Measurements from ENCODE around the gene TTC39C.
"Not testable (repeated sequence)": the region's sequence is repeated elsewhere in the genome, so short reads cannot be mapped to it uniquely, and the experiment has no call there.

The TTC39C gene

DNA sequence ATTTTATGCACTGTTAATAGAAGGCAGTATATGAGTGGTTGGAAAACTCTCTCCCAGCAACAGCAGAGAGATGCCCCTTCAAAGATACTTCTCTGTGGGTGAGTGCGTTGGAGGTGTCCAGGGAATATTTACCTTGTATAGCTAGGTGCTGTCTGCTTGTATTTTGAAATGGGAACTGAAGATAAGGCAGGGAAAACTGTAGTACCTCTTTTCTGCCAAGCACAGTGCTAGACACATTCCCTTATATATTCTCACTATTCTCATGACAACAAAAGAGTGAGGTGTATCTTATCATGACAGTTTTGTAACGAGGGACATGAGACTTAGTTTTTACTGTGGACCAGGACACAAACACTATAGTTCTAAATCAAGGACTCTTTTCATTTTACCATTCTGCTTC, 2.1 kb downstream of the TTC39C start:
- no peak for DNase-seq (ENCODE audit: low read depth, low spot score)

DNA sequence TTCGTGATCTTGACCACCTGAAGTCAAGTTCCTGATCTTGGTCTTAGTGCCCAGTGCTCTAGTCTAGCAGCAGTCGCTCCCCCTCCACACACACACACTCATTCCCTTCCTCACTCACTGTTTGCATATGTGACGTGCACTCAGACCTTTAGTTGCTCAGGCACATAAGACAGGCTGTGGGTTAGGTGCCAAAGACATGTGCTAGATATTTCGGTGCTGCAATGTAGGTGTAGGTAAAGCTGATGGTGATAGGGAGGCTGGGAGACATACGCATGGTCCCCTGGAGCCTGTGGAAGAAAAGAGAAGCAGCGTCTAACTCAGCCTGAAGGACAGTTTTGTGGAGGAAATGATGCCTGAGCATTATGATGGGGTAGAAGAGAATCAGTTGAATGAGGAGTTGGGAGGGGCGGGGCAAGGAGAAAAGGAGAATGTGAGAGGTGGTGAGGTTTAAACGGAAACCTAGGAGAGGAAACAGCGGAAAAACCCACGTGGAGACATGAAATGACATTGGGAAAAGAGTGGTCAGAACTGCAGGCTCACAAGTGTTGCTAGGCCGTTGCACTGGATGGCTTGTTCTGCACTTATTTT, 3.8 kb downstream of the TTC39C start:
- no peak for DNase-seq (ENCODE audit: low read depth, low spot score)

DNA sequence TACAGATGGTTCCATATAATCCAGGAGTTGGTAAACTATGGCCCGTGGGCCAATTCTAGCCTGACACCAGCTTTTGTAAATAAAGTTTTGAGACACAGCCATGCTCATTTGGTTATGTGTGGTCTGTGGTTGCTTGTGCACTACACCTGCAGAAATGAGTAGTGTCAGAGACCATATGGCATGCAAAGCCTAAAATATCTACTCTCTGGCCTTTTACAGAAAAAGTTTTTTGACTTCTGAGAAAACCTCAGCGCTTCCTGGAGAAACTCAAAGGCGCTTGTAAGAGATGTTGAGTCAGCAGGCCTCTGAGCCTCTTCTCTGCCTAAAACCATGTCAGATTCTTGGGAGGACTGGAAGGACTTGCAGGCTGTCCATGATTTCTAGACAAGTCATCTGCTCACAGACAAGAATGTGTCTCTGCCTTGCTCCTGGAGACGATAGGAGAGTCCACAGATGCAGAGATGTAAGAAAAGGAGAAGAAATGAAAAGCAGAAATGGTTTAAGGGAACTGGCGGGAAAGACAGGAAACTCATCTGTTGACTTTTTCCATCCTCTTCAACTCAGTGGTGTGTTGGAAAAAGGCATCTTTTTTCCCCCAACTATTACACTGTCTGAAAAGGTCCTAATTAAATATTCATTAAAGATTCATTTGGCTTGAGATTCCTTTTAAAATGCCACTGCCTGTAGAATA, 5.2 kb downstream of the TTC39C start:
- DNase-seq (ENCODE audit: low read depth, low spot score) = no peak

DNA sequence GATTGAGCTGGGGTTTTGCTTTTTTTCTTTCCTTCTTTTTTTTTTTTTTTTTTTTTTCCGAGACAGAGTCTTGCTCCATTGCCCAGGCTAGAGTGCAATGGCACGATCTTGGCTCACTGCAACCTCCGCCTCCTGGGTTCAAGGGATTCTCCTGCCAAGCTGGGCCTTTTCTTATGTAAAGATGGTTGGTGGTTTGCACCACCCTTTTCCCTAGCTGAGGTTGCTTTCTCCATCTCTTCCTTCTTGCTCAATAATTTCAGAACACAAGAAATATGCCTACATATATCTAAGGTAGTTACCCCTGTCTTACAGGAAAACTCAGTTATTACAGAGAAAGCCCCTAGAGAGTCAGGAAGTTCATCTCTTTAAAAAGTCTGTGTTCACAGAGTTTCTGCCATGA, 7.0 kb downstream of the TTC39C start:
- no peak for DNase-seq (ENCODE audit: low read depth, low spot score)

DNA sequence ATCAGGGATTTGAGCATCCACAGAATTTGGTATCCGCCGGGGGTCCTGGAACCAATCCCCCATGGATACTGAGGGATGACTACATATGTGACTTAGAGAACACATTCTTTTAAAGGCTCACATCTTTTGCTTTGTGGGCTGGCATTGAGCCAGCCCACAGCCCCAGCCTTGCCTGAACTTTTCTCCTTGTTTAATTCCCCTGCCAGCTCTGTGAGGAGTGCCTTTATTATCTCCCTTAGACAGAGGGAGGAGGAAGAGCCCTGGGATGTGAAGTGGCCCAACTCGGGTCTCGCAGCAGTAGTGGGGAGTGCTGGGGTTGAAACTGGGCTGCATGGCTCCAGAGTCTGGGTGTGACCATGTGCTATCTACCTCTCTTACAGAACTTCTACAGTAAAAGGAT, 7.6 kb downstream of the TTC39C start:
- DNase-seq (ENCODE audit: low read depth, low spot score) = no peak

DNA sequence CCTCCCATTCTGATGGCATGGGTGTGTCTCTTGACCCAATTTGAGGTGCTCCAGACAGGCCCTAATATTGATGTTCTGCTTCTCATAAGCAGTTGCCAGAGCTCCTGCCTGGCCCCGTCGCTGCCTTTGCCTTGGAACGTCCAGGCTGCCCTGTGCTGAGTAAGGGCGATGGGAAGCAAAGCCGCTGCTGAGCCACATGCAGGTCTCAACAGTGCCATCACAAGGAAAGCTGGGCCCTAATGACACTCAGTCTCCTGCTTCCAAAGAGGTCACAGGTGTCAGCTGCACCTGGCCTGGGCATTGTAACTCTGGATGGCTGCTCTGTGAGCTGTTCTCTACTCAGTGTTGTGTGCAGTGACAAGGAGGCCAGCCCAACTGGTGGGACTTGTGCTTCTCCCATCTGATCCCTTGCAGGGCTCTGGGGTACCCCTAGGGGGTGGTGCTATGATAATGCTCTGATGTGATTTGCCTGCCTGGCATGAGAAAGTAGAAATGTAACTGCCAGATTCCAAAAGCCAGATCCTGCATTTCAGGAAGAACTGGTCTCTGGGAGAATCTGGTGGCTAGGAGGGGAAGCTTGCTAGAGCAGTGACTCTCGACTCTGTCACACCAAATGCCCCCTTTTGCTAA, 8.7 kb downstream of the TTC39C start:
- peak; percentile 50 for DNase-seq (ENCODE audit: low read depth, low spot score)

DNA sequence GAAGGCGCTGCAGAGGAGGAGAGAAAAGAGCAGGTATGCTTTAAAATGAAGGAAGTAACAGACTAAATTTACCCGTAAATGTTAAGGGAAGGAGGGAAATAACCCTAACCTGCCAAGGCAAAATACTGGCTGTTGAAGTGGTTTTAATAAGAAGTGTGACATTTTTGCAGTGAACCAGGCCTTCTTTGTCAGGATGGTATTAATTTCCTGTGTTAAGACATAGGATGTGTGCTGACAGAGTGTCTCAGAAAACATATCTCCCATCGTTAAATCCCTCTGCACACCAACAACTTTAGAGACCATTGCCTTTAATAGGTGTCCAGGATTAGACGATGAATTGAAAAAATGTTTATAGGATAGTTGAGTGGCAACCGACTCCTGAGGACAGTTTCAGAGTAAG, 9.9 kb downstream of the TTC39C start:
- no peak for DNase-seq (ENCODE audit: low read depth, low spot score)

DNA sequence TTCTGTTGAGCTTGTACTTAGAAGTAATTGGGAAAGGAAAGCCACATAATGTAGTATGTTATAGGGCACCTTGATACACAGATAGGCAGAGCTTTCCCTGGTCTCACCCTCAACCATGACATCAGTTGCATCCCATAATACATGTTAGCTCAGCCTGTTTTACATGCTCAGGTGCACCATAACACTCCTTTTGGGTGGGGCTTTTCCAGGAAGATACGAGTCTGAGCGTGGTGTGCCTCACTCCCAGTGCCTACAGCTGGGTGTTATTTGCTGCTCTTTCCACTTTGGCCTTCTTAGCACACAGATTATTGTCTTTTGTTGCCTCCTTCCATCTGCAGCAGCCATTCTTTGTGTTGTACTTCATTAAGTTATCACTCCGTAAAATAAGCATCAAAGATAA, 11.9 kb downstream of the TTC39C start:
- DNase-seq (ENCODE audit: low read depth, low spot score) = no peak

DNA sequence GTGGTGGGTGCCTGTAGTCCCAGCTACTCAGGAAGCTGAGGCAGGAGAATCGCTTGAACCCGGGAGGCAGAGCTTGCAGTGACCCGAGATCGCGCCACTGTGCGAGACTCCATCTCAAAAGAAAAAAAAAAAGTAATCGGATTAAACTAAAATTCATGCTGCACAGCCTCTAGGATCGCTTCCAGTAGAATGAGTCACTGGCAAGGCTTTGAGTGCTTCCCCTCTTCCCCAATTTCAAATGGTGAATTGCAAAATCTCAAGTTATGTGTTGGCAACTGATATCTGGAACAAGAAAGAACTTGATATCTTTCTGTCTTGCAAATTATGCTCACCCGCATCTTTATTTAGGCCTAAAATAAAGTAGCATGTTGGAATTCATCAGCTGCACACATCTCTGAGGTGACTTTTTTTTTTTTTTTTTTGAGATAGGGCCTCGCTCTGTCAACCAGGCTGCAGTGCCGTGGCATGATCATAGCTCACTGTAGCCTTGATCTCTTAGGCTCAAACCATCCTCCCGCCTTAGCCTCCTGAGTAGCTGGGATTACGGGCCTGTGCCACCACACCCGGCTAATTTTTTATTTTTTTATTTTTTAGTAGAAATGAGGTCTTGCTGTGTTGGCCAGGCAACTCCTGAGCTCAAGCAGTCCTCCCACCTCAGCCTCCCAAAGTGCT, 12.7 kb downstream of the TTC39C start:
- no peak for DNase-seq (ENCODE audit: low read depth, low spot score)

DNA sequence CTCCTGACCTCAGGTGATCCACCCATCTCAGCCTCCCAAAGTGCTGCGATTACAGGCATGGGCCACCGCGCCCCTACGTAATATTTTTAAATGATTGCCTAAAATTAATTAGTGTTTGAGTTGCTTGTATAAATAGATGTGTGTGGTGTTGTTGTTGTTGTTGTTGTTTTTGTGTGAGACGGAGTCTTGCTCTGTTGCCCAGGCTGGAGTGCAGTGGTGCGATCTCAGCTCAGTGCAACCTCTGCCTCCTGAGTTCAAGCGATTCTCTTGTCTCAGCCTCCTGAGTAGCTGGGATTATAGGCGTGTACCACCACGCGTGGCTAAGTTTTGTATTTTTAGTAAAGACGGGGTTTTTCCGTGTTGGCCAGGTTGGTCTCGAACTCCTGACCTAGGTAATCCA, 14.4 kb downstream of the TTC39C start:
- DNase-seq (ENCODE audit: low read depth, low spot score) = not testable (repeated sequence)

DNA sequence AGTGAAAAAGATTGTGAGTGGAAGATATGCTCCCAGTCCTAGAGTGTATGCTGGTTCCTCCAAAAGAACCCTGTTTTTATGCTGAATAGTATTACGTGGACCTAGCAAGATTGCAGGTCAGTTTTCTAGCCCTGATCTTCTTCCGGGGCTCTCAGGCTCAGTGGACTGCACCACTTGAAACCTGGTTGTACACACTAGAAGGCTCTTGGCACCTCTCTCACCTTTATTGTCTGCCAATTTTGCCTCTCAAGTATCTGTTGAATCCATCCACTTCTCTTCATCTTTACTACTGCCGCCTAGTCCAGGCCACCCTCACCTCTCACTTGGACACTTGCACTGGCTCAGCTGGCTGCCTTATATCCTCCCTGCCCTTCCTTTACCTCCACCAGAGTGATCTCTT, 16.8 kb downstream of the TTC39C start:
- no peak for DNase-seq (ENCODE audit: low read depth, low spot score)

DNA sequence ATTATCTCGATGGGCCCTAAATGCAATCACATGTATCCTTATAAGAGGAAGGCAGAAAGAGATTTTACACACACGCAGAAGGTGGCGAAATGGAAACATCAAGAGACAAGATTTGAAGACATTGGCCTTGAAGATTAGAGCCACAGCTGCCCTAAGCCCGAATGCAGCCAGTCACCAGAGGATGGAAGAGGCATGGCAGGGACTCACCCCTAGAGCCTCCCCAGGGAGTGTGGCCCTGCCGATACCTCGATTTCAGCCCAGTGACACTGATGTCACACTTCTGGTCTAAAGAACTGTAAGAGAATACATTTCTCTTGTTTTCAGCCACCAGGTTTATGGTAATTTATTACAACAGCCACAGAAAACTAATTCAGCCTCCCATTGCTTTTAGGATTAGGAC, 17.4 kb downstream of the TTC39C start:
- DNase-seq (ENCODE audit: low read depth, low spot score) = no peak

DNA sequence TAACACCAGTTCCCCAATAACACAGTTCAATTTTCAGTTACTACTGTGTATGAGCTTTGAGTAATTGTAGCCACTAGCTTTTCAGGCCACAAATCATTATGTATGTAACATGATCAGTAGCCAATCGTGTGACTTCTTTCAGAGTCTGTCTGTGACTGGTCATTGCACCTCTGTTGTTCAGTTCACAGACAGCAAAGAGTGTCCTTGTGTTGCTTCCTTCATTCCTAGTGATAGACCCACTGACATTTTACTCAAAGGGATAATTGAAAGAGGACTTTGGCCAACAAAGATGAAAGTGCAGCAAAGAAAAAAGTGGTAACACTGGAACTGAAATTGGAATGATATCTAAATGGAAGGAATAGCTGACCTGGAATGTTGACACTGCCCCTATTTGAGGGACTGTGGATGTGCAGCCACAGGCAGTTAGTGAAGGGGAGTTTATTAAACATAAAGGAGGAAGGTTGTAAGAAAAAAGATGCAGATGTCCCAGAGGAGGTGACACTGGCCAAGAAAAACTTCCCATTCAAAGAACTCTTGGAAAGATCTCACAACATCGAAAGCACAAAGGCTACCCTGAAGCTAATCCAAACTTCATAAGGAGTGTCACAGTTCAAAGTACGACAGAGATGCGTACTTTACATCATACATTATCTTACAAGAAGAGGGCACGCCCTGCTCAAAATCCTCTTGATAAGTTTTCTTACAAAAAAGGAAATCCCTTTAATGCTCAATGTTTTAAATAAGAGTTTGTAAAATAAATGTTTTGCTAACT, 19.3 kb downstream of the TTC39C start:
- DNase-seq (ENCODE audit: low read depth, low spot score) = no peak

DNA sequence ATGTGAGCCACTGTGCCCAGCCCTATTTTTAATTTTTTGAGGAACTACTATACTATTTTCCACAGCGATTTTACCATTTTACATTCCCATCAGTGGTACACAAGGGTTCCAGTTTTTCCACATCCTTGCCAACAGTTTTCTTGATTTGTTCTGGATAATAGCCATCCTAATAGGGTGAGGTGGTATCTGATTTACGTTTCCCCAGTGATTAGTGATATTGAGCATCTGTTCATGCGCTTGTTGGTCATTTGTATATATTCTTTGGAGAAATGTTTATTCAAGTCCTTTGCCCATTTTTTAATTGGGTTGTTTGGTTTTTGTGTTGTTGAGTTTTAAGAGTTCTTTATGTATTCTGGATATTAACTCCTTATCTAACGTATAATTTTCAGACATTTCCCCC, 20.8 kb downstream of the TTC39C start:
- no peak for DNase-seq (ENCODE audit: low read depth, low spot score)

DNA sequence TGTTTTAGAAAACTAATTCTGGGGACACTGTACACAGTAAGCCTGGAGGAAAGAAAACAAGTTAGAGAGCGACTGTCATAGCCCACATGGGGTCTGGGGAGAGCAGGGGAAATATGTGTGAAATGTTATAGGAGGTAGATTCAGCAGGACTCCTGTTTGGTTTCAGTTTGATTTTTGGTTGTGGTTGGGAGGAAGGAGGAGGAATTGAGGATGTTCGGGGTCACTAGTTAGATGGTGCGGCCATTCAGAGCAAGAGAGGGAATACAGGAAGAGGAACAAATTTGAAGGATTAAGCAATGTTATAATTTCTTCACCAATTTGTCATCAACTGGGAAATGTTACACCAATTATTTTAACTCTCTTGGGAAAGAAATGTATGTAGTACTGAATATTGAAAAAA, 25.1 kb downstream of the TTC39C start:
- no peak for DNase-seq (ENCODE audit: low read depth, low spot score)

DNA sequence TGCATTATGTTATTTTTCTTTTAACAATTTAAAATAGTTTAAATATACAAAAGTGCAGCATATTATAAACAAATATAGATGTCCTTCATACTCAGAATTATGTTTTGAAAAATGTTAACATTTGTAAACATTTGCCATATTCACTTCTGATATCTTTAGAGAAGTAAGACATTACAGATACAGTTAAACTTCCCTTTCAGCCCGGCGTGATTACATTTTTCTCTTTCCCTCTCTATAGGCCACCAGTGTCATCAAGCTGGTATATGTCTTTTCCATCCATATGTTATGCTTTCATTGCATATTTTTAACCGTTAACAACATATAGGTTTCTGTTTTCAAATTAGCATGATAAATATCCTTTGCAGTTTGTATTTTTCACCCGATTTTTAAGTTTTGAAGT, 27.1 kb downstream of the TTC39C start:
- no peak for DNase-seq (ENCODE audit: low read depth, low spot score)

DNA sequence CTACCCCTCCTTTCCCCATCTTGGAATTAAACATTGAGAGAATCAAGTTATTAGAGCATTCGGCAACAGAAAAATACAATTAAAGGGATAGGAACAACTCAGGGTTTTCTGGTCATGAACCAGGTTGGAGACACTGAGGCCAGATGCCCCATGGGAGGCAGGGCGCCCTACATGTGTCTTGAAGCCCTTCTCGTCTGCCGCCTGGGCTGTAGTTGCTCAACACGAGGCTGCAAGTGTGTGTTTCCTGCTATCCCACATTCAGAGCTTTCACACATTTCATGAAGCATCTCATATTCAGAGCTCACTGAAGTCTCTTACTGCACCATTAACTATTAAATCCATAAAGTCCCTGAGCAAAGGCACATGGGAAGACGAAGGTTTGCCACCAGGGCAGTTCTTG, 28.8 kb downstream of the TTC39C start:
- DNase-seq (ENCODE audit: low read depth, low spot score) = no peak

DNA sequence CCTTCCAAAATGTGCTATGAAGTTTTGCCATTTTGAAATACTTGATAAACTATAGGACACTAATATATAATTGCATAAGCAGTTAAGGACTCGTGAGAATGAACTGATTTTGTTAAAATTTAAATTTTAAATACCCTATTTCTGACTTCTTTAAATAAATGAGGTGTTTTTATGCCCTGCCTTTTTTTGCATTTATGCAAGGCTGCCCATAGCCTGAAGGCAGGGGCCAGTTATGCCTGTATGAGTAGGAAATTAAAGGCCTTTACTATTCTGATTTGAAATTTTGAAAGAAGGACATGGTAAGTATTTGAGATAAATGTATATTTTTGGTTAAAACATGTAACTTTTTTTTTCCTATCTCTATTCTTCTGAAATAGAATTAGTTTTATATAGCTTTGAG, 33.7 kb downstream of the TTC39C start:
- DNase-seq (ENCODE audit: low read depth, low spot score) = no peak

DNA sequence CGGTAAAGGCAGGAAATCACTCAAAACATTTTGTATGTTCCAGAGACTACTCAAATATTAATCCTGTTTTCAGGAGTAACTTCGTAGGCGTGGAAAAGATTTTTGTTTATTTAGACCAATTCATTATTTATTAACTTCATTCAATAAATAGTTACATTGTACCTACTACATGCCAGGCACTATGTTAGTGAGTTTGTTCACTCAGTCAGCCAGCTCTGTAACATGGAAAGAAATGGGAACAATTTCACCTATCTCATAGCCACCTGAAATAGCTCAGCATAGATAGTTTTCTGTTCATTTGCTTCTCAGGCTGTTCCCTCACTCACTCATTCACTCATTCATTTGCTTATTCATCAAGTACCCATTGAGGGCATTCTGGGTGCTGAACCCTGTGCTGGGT, 34.6 kb downstream of the TTC39C start:
- DNase-seq (ENCODE audit: low read depth, low spot score) = no peak

DNA sequence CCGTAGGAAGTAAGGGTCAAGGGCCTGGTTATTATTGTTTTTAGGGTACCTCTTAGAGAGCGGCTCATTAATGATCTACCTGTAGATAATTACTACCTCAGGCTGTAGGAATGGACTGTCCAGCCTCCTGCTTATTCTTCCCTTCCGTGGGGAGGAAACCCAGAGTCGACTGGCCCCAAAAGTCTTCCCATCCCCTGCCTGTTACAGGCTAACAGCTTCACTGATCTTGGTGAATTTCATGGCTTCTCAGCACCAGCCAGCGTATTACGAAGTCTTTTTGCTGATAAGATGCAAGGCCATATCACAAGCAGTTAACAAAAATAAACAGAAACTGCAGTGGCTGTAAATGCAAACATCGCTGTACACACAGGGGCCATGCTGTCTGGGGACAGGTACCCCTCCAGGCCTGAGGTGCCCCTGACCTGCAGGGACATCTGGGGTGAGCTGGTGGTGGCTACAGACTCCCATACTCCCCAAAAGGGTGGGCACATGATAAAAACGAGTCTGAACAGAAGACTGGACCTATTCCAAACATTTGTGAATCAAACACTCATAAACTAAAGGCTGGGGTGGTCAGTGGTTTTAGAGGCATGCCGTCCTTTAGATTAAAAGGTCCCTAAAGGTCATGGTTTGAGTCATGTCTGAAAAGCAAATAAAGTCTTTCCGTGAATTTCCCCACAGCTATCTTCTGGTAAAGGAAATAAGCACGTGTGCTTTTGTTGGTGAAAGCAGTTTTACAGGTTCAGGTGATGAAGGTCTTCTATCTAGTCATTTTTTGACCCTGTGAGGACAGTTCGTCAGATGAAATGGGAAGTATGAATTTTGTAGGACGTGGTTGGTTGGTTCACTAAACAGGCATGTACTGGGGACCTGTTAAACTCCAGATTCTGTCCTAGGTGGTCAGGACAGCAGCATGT, 36.7 kb downstream of the TTC39C start:
- DNase-seq (ENCODE audit: low read depth, low spot score) = no peak

DNA sequence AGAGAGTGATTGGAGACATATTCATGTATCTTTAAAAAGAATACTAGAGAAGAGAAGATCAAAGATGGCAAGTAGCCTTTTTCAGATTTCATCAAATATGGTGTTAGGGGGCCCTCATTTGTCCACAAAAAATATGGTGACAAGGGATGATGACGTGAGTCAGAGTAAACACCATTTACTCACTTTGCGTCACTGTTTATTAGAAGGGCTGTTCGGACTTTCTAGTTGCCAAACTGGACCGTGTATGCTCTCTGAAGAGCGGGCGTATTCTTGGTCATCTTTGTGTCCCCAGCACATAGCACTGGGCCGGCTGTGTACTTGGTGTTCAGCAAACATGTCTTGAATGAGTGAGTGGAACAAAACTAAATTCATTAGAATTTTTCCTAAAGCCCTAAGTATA, 37.5 kb downstream of the TTC39C start:
- no peak for DNase-seq (ENCODE audit: low read depth, low spot score)
